ENCODE results near the gene PARK7. TPM values are rescaled to one million over a fixed set of nuclear protein-coding genes. Genes with fewer than 3 reads are reported as not detected.

PARK7 gene
- total RNA-seq, 3 donors from 2014 or later (not counting 1 experiment from before 2014, with no cell fraction given), result 120 to 127 (median 127) TPM

DNA sequence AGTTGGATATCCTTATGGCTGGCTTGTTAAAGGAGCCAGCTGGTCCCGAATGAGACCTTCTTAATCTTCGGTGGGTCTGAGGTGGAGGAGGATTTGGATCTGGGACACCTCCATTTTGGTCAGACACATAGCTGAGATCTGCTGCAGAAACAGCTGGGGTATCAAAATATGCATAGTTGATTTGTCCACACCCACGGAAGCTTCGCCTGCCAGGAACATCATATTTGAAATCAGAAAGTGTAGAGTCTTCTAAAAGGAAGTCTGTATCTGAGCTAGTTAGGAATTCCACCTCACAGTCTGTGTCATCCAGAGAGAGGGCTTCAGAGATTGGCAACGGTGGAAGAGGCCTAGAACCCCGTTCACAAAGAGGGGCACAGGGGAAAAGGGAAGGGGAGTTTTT lies 52.3 kb downstream of the PARK7 start:
- Mint-ChIP-seq H3K4me1 (peaks cover 0 to 5% of the 10 kb centered on the region in 2 donors), H3K27ac (no peak overlapping the region), H3K4me3 (no peak overlapping the region), H3K36me3 (no peaks in the 10 kb centered on the region), H3K27me3 (ENCODE audit: low read depth in 2 of 2) (peaks cover 17 to 25% of the 10 kb centered on the region in 2 donors), H3K9me3 (no peaks in the 10 kb centered on the region)
- DNase-seq (no peak), ATAC-seq (no peak)
- Histone ChIP-seq H3K9me3 (ENCODE audit: control insufficient read depth, insufficient read depth, low read length) (no peaks in the 10 kb centered on the region), H3K4me1 (ENCODE audit: control insufficient read depth, insufficient read depth, low read length) (no peaks in the 10 kb centered on the region), H3K4me3 (ENCODE audit: low read length) (no peak overlapping the region), H3K27ac (ENCODE audit: low read length) (no peak overlapping the region), H3K27me3 (ENCODE audit: control insufficient read depth, insufficient read depth, low read length) (no peaks in the 10 kb centered on the region), H3K36me3 (ENCODE audit: control insufficient read depth, insufficient read depth, low read length) (no peaks in the 10 kb centered on the region)
- intact Hi-C loops (cut with micrococcal nuclease), result no loop called here
- 75% methylated on average over 6 of the region's 6 CpGs for WGBS (ENCODE audit: insufficient coverage)
- no peak for TF ChIP-seq CTCF (IDR thresholded peaks at IDR 0.05)

- no peaks in the 10 kb centered on the region for H3K27me3 ChIP-seq (ENCODE audit: control insufficient read depth, insufficient read depth, low read length)
- H3K4me1 ChIP-seq (ENCODE audit: control insufficient read depth, insufficient read depth, low read length), result no peaks in the 10 kb centered on the region
- WGBS (ENCODE audit: insufficient coverage), result 99% methylated on average over 8 of the region's 10 CpGs
- H3K36me3 Mint-ChIP-seq, result no peaks in the 10 kb centered on the region
- H3K4me3 Mint-ChIP-seq, result no peak overlapping the region
- DNase-seq (no peak), ATAC-seq (no peak)
- peaks cover 0 to 5% of the 10 kb centered on the region in 2 donors for H3K4me1 Mint-ChIP-seq
- no peaks in the 10 kb centered on the region for H3K36me3 ChIP-seq (ENCODE audit: control insufficient read depth, insufficient read depth, low read length)
- H3K27ac ChIP-seq (ENCODE audit: low read length), result no peak overlapping the region
- TF ChIP-seq CTCF (IDR thresholded peaks at IDR 0.05), result no peak
- intact Hi-C loops (cut with micrococcal nuclease), result no loop called here
- H3K9me3 ChIP-seq (ENCODE audit: control insufficient read depth, insufficient read depth, low read length), result no peaks in the 10 kb centered on the region
- no peaks in the 10 kb centered on the region for H3K9me3 Mint-ChIP-seq
- no peak overlapping the region for H3K4me3 ChIP-seq (ENCODE audit: low read length)
- peaks cover 24 to 32% of the 10 kb centered on the region in 2 donors for H3K27me3 Mint-ChIP-seq (ENCODE audit: low read depth in 2 of 2)
- H3K27ac Mint-ChIP-seq, result no peak overlapping the region
These were observed 53.0 kb downstream of the PARK7 start for GRCh38 chr1:8014381-8014988.

GRCh38 chr1:8015036-8015808 lies 53.7 kb downstream of the PARK7 start:
- Histone ChIP-seq H3K27me3 (ENCODE audit: control insufficient read depth, insufficient read depth, low read length) (no peaks in the 10 kb centered on the region), H3K36me3 (ENCODE audit: control insufficient read depth, insufficient read depth, low read length) (no peaks in the 10 kb centered on the region), H3K9me3 (ENCODE audit: control insufficient read depth, insufficient read depth, low read length) (no peaks in the 10 kb centered on the region), H3K4me1 (ENCODE audit: control insufficient read depth, insufficient read depth, low read length) (no peaks in the 10 kb centered on the region), H3K27ac (ENCODE audit: low read length) (no peak overlapping the region), H3K4me3 (ENCODE audit: low read length) (no peak overlapping the region)
- peak; percentile 65 for TF ChIP-seq CTCF (IDR thresholded peaks at IDR 0.05)
- WGBS (ENCODE audit: insufficient coverage), result 45% methylated on average over 8 of the region's 8 CpGs
- H3K4me1 Mint-ChIP-seq, result peaks cover 0 to 5% of the 10 kb centered on the region in 2 donors
- intact Hi-C loops (cut with micrococcal nuclease), result loop anchor here (1.0 to 5.0 kb wide), 2 partner anchors 208 to 334 kb away; no protein-coding TSS in a partner anchor
- no peaks in the 10 kb centered on the region for H3K9me3 Mint-ChIP-seq
- ATAC-seq (peak; percentile 52 to 82 (median 64)), DNase-seq (peak in 1 of 2 donors; percentile 78)
- no peak overlapping the region for H3K27ac Mint-ChIP-seq
- no peak overlapping the region for H3K4me3 Mint-ChIP-seq
- peaks cover 23 to 33% of the 10 kb centered on the region in 2 donors for H3K27me3 Mint-ChIP-seq (ENCODE audit: low read depth in 2 of 2)
- no peaks in the 10 kb centered on the region for H3K36me3 Mint-ChIP-seq
